ENCODE results near the gene ARR3. TPM values are rescaled to one million over a fixed set of nuclear protein-coding genes. Genes with fewer than 3 reads are reported as not detected.

ARR3 gene
- total RNA-seq, 4 donors from 2014 or later = 0.25 TPM; not detected in 3

DNA sequence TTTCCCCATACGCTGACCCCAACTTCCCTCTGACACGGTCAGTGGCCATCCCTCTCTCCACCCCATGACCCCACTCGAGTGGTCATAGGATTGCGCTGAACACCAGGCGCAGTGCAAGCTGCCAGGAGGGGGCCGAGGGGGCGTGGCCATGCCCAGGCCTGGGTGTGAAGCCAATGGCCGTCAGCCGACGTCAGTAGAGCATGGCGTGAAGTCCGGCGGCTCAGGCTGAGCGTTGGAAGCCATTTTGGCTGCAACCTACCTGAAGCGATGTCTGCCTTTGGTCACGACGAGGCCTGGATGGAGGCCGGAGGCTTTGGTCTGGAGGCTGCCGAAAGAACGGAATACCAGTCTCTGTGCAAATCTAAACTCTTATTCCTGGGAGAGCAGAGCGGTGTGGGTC, 13.8 kb downstream of the ARR3 start, which contains the start of gene RAB41:
Gene RAB41 (plus strand): TSS at position 222 of the 400 bp plus-strand sequence. CDS start 46 bp downstream, at position 268.
- DNase-seq (ENCODE audit: low spot score in 2 of 2) = no peak
- intact Hi-C loops (cut with DNase I; ENCODE audit: low total_unique reads) = no loop called here
- TF ChIP-seq, protein P1, sequence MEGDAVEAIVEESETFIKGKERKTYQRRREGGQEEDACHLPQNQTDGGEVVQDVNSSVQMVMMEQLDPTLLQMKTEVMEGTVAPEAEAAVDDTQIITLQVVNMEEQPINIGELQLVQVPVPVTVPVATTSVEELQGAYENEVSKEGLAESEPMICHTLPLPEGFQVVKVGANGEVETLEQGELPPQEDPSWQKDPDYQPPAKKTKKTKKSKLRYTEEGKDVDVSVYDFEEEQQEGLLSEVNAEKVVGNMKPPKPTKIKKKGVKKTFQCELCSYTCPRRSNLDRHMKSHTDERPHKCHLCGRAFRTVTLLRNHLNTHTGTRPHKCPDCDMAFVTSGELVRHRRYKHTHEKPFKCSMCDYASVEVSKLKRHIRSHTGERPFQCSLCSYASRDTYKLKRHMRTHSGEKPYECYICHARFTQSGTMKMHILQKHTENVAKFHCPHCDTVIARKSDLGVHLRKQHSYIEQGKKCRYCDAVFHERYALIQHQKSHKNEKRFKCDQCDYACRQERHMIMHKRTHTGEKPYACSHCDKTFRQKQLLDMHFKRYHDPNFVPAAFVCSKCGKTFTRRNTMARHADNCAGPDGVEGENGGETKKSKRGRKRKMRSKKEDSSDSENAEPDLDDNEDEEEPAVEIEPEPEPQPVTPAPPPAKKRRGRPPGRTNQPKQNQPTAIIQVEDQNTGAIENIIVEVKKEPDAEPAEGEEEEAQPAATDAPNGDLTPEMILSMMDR (IDR thresholded peaks at IDR 0.05) = no peak
- TF ChIP-seq POLR2A (IDR thresholded peaks at IDR 0.05) = no peak
- WGBS, 2 donors = 93 to 96% methylated on average over 21 of the region's 21 CpGs
- no peak within 1 kb of the TSS for H3K4me3 ChIP-seq (ENCODE audit: low read depth, poor library complexity, severe bottlenecking)

DNA sequence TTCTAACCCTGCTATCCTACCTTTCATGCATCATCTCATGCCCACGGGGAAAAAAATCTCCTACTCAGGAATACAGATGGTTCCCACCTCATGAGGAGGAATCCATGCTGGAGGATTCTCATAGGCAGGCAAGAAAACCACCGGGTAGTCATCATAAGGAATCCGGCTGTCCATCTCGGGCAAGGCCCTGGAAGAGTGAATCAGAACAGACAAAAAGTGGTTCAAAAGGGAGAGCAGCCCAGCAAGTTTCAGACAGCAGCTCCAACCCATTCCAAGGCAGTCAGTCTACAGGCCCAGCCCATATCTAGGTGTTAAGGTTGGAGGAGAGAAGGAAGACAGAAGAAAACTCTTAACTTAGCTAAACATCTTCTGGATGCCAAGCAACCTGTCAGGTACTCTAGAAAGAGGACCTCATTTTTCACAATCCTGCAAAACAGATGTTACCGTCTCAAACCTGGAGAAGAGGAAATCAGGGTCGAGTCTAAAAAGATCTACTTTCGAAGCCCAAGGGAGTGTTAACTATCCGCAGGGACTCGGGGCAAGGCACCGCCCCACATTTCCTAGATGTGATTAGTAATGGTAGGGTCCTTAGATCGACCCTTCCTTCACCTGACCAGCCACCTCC, 21.1 kb downstream of the ARR3 start:
- peak overlapping the region; percentile 30 for H3K4me3 ChIP-seq (ENCODE audit: low read depth, poor library complexity, severe bottlenecking)
- TF ChIP-seq, protein P1 (IDR thresholded peaks at IDR 0.05) = no peak
- no peak for TF ChIP-seq POLR2A (IDR thresholded peaks at IDR 0.05)
- WGBS, 2 donors = 29 to 64% methylated on average over 11 of the region's 11 CpGs
- DNase-seq (ENCODE audit: low spot score in 2 of 2) = no peak
- intact Hi-C loops (cut with DNase I; ENCODE audit: low total_unique reads) = no loop called here

DNA sequence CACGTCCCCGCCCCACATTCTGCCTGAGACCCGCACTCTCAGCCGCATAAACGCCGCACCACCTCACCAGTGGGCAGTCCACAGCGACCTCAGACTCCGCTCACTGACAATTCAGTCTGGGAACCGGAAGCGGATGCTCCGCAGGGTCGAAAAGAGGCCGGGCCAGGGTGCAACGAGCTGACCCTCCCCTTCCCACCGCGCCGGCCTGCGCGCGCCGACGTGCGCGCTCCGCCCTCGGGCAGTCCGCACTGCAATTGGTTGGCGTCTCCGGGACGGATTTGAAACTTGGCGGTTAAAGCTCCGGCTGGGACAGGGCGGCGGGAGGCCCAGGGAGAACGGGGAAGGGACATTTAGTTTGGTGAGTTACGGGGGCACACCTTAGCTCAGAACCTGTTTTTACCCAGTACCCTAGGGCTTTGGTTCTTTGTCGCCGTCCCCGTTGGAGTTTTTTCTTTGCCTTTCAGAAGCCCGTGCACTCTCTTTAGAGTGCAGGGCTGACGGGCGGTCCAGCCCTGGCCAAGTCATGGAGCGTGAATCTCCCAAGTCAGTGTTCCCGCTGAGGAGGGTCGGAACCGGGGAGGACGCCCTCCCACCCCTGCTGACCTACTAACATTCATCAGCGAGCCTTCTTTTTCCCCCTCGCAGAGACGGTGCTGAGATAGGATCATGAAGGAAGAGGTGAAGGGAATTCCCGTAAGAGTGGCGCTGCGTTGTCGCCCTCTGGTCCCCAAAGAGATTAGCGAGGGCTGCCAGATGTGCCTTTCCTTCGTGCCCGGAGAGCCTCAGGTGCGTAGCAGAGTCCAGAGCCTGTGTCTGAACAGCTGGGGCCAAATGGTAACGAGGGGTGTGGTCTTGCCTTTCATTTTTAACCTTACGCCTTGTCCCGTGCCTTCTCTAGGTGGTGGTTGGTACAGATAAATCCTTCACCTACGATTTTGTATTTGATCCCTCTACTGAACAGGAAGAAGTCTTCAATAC, 21.9 kb downstream of the ARR3 start, which contains the start of the genes KIF4A and PDZD11:
Gene KIF4A (plus strand): TSS at position 312 of the 978 bp plus-strand sequence. CDS start 355 bp downstream, at position 667.
Gene PDZD11 (minus strand): TSS at position 135 of the 978 bp plus-strand sequence. CDS start 586 bp downstream, outside the sequence.
- intact Hi-C loops (cut with DNase I; ENCODE audit: low total_unique reads) = no loop called here
- TF ChIP-seq, protein P1 (IDR thresholded peaks at IDR 0.05) = no peak
- TF ChIP-seq POLR2A (IDR thresholded peaks at IDR 0.05) = no peak
- H3K4me3 ChIP-seq (ENCODE audit: low read depth, poor library complexity, severe bottlenecking) = peak within 1 kb of the TSS; percentile 30
- DNase-seq (ENCODE audit: low spot score in 2 of 2) = peak; percentile 71 to 92
- 1 to 52% methylated on average over 25 to 62 of the region's 62 CpGs for WGBS, 2 donors

DNA sequence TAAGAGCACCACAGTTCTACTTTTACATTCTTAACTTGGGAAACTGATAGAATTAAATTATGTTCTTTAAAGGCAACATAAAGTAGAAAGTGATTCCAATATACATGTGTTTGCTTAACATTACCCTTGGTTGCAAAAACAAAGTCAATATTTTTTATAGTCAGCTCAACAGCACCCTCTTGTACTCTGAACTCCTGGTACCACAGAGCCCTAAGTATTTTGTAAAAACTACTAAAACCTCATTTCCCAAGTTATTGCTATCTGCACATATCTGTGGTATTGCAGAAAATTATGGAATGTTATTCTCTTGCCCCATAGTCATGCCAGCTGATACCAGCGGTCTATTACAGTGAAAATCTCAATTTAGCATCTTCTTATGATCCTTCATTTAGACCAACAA, 24.7 kb downstream of the ARR3 start:
- 0 to 5% methylated on average over 1 of the region's 1 CpG for WGBS, 2 donors
- intact Hi-C loops (cut with DNase I; ENCODE audit: low total_unique reads) = no loop called here
- TF ChIP-seq, protein P1 (IDR thresholded peaks at IDR 0.05) = no peak
- TF ChIP-seq POLR2A (IDR thresholded peaks at IDR 0.05) = no peak
- DNase-seq (ENCODE audit: low spot score in 2 of 2) = no peak
- H3K4me3 ChIP-seq (ENCODE audit: low read depth, poor library complexity, severe bottlenecking) = no peak overlapping the region

DNA sequence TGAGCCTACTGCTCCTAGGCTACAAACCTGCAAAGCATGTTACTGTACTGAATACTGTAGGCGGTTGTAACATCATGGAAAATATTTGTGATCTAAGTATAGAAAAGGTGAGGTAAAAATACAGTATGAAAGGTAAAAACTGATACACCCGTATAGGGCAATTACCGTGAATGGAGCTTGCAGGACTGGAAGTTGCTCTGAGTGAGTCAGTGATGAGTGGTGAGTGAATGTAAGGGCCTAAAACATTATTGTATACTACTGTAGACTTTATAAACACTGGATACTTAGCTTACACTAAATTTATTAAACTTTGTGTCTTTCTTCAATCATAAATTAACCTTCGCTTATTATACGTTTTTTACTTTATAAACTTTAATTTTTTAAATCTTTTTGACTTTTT, 25.5 kb downstream of the ARR3 start:
- intact Hi-C loops (cut with DNase I; ENCODE audit: low total_unique reads) = no loop called here
- 81 to 94% methylated on average over 5 of the region's 5 CpGs for WGBS, 2 donors
- no peak for DNase-seq (ENCODE audit: low spot score in 2 of 2)
- no peak for TF ChIP-seq POLR2A (IDR thresholded peaks at IDR 0.05)
- TF ChIP-seq, protein P1 (IDR thresholded peaks at IDR 0.05) = no peak
- no peak overlapping the region for H3K4me3 ChIP-seq (ENCODE audit: low read depth, poor library complexity, severe bottlenecking)
